MM.1S (cell line): ENCODE measurements around the gene SLC35F3.
"Not testable (repeated sequence)": the region's sequence is repeated elsewhere in the genome, so short reads cannot be mapped to it uniquely, and the experiment has no call there.

Experiments used
- CTCF ChIP-seq: fragments of 300-600 bp; sonication (generic); IDR thresholded peaks from 2 replicates; pipeline ENCODE4 v1.5.1; 2016; ENCODE audit warnings: antibody characterized with exemption, low read length, mixed read lengths
- EZH2phosphoT487 ChIP-seq: fragments of 300-600 bp; sonication (generic); IDR thresholded peaks from 2 replicates; pipeline ENCODE4 v1.6.1; 2018; ENCODE audit warnings: antibody characterized with exemption, low read length

- TF ChIP-seq CTCF, EZH2phosphoT487: not testable (repeated sequence)
Measured at GRCh38 chr1:234247746-234248145, 343.3 kb downstream of the SLC35F3 start.
